Erythroblast (primary cell): Measurements from ENCODE around the gene PPP1R15A.
"Not testable (repeated sequence)": the region's sequence is repeated elsewhere in the genome, so short reads cannot be mapped to it uniquely, and the experiment has no call there.

Source experiments
- GATA1 ChIP-seq: IDR thresholded peaks from 2 replicates; pipeline ENCODE4 v1.6.1; 2011; ENCODE audit warnings: low read depth, mild to moderate bottlenecking, control low read depth, low read length, moderate library complexity
- POLR2A ChIP-seq: IDR thresholded peaks from 2 replicates; pipeline ENCODE4 v1.6.1; 2011; ENCODE audit warnings: mild to moderate bottlenecking, low read length

- TF ChIP-seq POLR2A, GATA1: not testable (repeated sequence)
Observed at GRCh38 chr19:48871471-48872181, 595 bp upstream of the PPP1R15A start.
